Uterus (tissue), 2 donors: ENCODE measurements around the gene LRP1B.

Experiments
- CTCF ChIP-seq, 4 experiments: fragments of 200-600 bp in 2 of 4; fragments of 450-650 bp in 2 of 4; sonication (generic) in 2 of 4; IDR thresholded peaks; one replicate each; pipeline ENCODE4 v1.5.1; 2016 to 2019; ENCODE audit warnings: antibody characterized with exemption in 4 of 4, mild to moderate bottlenecking in 2 of 4, moderate library complexity in 1 of 4
- POLR2A ChIP-seq, 2 donors: fragments of 450-650 bp; IDR thresholded peaks; one replicate each; pipeline ENCODE4 v1.6.1; 2016; ENCODE audit warnings: antibody characterized with exemption in 2 of 2, mild to moderate bottlenecking in 1 of 2, moderate library complexity in 1 of 2

GRCh38 chr2:140667203-140667602 lies 1463.6 kb downstream of the LRP1B start:
- TF ChIP-seq CTCF (IDR thresholded peaks at IDR 0.05) (no peak), POLR2A (IDR thresholded peaks at IDR 0.05) (no peak)
